A549 (cell line): ENCODE data around the gene CTNNA3.

Experiments
- CTCF ChIP-seq: fragments of >200 bp; sonication (Bioruptor Twin); formaldehyde crosslinking; IDR thresholded peaks from 3 replicates; pipeline ENCODE4 v1.5.1; 2016
- JUNB ChIP-seq: fragments of >200 bp; sonication (Bioruptor Twin); formaldehyde crosslinking; IDR thresholded peaks from 2 replicates; pipeline ENCODE4 v1.6.1; 2016
- POLR2A ChIP-seq: IDR thresholded peaks from 2 replicates; pipeline ENCODE4 v1.6.1; 2012; ENCODE audit warnings: mild to moderate bottlenecking, low read length
- RAD21 ChIP-seq, 2 experiments: fragments of >200 bp in 1 of 2; sonication (Bioruptor Twin) in 1 of 2; formaldehyde crosslinking in 1 of 2; IDR thresholded peaks in 1 of 2; conservative IDR thresholded peaks in 1 of 2; 2 replicates in 1 of 2; 3 replicates in 1 of 2; pipeline ENCODE4 v1.6.1; 2012 to 2018; ENCODE audit warnings: inconsistent platforms in 1 of 2

- TF ChIP-seq RAD21 (conservative IDR thresholded peaks at IDR 0.05 in 1 of 2, IDR thresholded peaks at IDR 0.05 in 1 of 2) (no peak), CTCF (no peak), JUNB (no peak), POLR2A (no peak)
These were observed 1053.8 kb downstream of the CTNNA3 start for GRCh38 chr10:66642217-66642616.
